ENCODE data around the gene ZNF236. TPM values are rescaled to one million over a fixed set of nuclear protein-coding genes. Genes with fewer than 3 reads are reported as not detected.

ZNF236 gene
- total RNA-seq, 4 donors from 2014 or later = 15.6 to 28.0 (median 20.6) TPM

DNA sequence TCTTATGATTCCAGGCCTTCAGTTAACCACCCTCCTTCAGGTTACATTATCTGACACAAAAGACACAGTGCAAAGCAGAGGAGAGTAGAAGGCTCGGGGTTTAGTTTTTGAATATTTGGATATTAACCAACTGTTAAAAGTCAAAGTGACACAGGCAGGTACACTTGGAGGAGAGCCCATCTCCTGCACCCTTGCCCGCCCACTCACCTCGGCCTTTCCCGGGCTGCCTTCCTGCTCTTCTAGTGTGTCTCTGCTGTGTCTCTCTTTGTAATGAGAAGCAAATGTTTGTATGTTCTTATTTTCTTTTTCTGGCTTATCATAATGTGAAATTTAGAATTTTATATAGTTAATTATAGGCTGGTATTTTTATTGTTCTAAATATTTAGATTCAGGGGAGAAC is 35.1 kb downstream of the ZNF236 start:
- H3K9me3 ChIP-seq = no peaks in the 10 kb centered on the region
- peaks cover 5% of the 10 kb centered on the region in 2 donors for H3K36me3 ChIP-seq
- H3K27ac ChIP-seq = no peak overlapping the region
- no peak for TF ChIP-seq POLR2A (IDR thresholded peaks at IDR 0.05)
- TF ChIP-seq, protein P1, sequence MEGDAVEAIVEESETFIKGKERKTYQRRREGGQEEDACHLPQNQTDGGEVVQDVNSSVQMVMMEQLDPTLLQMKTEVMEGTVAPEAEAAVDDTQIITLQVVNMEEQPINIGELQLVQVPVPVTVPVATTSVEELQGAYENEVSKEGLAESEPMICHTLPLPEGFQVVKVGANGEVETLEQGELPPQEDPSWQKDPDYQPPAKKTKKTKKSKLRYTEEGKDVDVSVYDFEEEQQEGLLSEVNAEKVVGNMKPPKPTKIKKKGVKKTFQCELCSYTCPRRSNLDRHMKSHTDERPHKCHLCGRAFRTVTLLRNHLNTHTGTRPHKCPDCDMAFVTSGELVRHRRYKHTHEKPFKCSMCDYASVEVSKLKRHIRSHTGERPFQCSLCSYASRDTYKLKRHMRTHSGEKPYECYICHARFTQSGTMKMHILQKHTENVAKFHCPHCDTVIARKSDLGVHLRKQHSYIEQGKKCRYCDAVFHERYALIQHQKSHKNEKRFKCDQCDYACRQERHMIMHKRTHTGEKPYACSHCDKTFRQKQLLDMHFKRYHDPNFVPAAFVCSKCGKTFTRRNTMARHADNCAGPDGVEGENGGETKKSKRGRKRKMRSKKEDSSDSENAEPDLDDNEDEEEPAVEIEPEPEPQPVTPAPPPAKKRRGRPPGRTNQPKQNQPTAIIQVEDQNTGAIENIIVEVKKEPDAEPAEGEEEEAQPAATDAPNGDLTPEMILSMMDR (IDR thresholded peaks at IDR 0.05) = no peak
- peaks cover 0 to 5% of the 10 kb centered on the region in 2 donors for H3K4me1 ChIP-seq
- intact Hi-C loops (cut with DNase I) = no loop called here
- WGBS, 2 donors = 54 to 59% methylated on average over 4 of the region's 4 CpGs
- H3K27me3 ChIP-seq = no peaks in the 10 kb centered on the region
- peak; percentile 26 to 37 for DNase-seq
- no peak overlapping the region for H3K4me3 ChIP-seq (replicated peaks in 1 of 3)

DNA sequence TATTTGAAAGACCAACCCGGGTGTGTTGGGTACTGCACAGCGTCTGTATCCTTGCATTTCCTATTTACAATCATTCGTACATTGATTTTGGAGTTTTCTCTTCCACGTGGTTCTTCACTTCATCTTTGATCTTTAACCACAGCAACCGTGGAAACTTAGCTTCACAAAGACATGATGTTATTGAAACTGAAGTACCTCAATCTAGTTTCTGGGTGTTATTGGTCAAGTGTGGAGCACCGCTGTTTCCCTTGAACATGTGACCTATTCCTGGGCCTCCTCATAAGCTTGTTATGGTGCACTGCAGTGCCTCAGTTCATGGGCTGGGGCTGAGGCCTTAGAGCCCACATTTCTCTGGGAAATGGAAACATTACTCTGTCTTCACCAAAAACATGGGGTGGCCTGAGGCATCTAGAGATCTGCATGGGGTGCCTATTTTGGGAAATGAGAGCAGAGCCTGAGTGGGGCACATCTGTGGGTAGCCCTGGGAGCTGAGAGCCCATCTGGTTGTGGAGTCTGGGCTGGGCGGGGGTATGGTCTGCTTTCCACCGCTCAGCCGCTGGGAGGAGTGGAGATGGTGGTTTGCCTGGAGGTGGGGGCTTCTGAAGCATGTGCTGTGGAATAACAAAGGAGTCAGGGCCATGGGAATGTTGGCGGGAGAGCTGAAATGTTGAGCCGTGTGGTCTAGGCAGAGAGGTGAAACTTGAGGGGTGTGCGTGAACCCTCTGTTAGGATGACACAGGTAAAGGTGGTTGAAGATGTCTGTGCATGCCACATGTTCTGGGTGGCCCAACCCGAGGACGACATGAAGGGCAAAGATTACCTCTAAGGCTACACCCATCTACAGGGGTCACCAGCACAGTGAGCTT is 37.4 kb downstream of the ZNF236 start:
- H3K9me3 ChIP-seq = no peaks in the 10 kb centered on the region
- intact Hi-C loops (cut with DNase I) = no loop called here
- WGBS, 2 donors = 91 to 96% methylated on average over 14 of the region's 14 CpGs
- no peaks in the 10 kb centered on the region for H3K27me3 ChIP-seq
- H3K4me3 ChIP-seq (replicated peaks in 1 of 3) = no peak overlapping the region
- peaks cover 0 to 5% of the 10 kb centered on the region in 2 donors for H3K4me1 ChIP-seq
- TF ChIP-seq, protein P1 (IDR thresholded peaks at IDR 0.05) = no peak
- TF ChIP-seq POLR2A (IDR thresholded peaks at IDR 0.05) = no peak
- no peak overlapping the region for H3K27ac ChIP-seq
- H3K36me3 ChIP-seq = peaks cover 5 to 10% of the 10 kb centered on the region in 2 donors
- no peak for DNase-seq

DNA sequence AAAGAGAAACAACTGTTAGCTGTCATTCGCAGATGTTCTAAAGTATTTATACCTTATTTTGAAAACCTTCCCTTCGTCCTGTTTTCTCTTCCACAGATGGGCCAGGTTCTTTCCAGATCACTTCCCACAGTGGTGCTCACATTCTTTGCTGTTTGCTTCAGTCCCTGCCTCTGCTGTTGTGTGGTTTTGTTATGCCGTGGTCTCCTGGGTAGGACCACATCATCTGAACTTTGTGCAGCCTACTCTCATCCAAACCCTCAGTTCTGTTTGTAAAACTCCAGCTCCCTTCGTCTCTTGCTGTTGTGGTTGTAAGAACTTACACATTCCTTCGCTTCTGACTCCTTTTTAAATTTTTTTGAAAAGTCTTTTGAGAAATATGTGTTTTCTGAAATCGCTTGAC is 38.1 kb downstream of the ZNF236 start:
- Histone ChIP-seq H3K27me3 (no peaks in the 10 kb centered on the region), H3K36me3 (peaks cover 5 to 10% of the 10 kb centered on the region in 2 donors), H3K4me1 (peaks cover 0 to 5% of the 10 kb centered on the region in 2 donors), H3K9me3 (no peaks in the 10 kb centered on the region), H3K4me3 (replicated peaks in 1 of 3) (no peak overlapping the region), H3K27ac (no peak overlapping the region)
- no peak for DNase-seq
- intact Hi-C loops (cut with DNase I) = no loop called here
- TF ChIP-seq, protein P1 (IDR thresholded peaks at IDR 0.05) = no peak
- no peak for TF ChIP-seq POLR2A (IDR thresholded peaks at IDR 0.05)
- WGBS, 2 donors = 88% methylated on average over 6 of the region's 6 CpGs

DNA sequence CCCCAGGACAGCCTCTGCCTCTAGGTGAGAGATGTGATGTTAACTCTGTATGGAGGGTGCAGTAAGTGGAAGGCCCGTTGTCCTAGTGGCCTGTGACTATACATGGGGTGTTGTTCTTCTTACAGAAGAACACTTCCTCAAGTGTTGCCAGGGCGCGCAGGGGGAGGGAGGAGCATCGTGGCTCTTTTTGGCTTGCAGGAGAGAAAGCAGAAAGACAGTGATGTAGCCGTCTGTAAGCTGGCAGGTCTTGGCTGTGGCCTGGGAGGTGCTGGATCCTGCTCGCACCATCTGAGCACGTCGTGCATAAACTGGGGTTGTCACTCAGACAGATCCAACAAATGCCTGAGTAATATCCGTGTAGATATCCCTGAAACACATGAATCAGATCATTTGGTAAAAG is 44.3 kb downstream of the ZNF236 start:
- no peak for TF ChIP-seq POLR2A (IDR thresholded peaks at IDR 0.05)
- TF ChIP-seq, protein P1 (IDR thresholded peaks at IDR 0.05) = no peak
- no peak overlapping the region for H3K27ac ChIP-seq
- intact Hi-C loops (cut with DNase I) = no loop called here
- H3K36me3 ChIP-seq = peaks cover 0 to 22% of the 10 kb centered on the region in 2 donors
- H3K4me3 ChIP-seq (replicated peaks in 1 of 3) = no peak overlapping the region
- 82 to 84% methylated on average over 9 of the region's 9 CpGs for WGBS, 2 donors
- DNase-seq = no peak
- no peaks in the 10 kb centered on the region for H3K4me1 ChIP-seq
- no peaks in the 10 kb centered on the region for H3K9me3 ChIP-seq
- no peaks in the 10 kb centered on the region for H3K27me3 ChIP-seq

DNA sequence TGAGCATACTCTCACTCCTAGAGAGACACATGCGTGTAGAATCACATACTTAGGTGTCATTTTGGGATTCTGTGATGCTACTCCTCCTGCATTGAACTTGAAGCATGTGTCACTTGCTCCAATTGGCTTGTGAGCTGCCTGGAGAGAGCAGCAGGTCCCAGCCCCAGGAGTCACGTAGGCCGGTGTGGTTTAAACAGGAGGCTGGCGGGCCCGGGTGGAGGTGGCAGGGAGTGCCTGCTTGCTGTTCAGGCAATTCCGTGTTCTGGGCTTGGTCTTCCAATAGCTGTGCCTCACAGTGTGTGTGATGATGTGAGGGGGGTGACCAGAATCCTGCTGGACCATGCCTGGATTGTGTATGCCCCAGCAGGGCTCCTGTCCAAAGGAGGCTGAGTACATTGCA is 51.0 kb downstream of the ZNF236 start:
- intact Hi-C loops (cut with DNase I) = no loop called here
- DNase-seq = no peak
- Histone ChIP-seq H3K4me1 (no peaks in the 10 kb centered on the region), H3K27me3 (no peaks in the 10 kb centered on the region), H3K36me3 (peaks cover 0 to 18% of the 10 kb centered on the region in 2 donors), H3K27ac (no peak overlapping the region), H3K9me3 (no peaks in the 10 kb centered on the region), H3K4me3 (replicated peaks in 1 of 3) (no peak overlapping the region)
- WGBS, 2 donors = 95 to 98% methylated on average over 6 of the region's 6 CpGs
- TF ChIP-seq POLR2A (IDR thresholded peaks at IDR 0.05) = no peak
- TF ChIP-seq, protein P1 (IDR thresholded peaks at IDR 0.05) = no peak
